ENCODE results near the gene LILRB4. TPM values are rescaled to one million over a fixed set of nuclear protein-coding genes. Genes with fewer than 3 reads are reported as not detected.

Gene LILRB4
- total and polyA plus RNA-seq, 2 of the 4 experiments (the other 2 are of a cell fraction): not detected

- dilution Hi-C loops (cut with HindIII; ENCODE audit: low sequenced_read_pairs, unreplicated experiment): no loop called here
Measured at GRCh38 chr19:54661846-54662481, 821 bp upstream of the LILRB4 start.

More at GRCh38 chr19:54661846-54662481, 821 bp upstream of the LILRB4 start:
- no peak overlapping the region for H3K4me2 ChIP-seq (ENCODE audit: low read depth, low read length)
- no peak for TF ChIP-seq FOS (IDR thresholded peaks at IDR 0.05; ENCODE audit: low read depth, low read length)
- no peak for TF ChIP-seq POLR2A (IDR thresholded peaks at IDR 0.05; ENCODE audit: low read depth, low read length)
- TF ChIP-seq BHLHE40 (IDR thresholded peaks at IDR 0.05; ENCODE audit: low read depth, low read length): no peak
- no peak for TF ChIP-seq CTCF (conservative IDR thresholded peaks at IDR 0.05; ENCODE audit: low read depth, low read length)
- no peak for TF ChIP-seq MAZ (IDR thresholded peaks at IDR 0.05; ENCODE audit: borderline replicate concordance, low read depth, low read length)
- no peak for TF ChIP-seq MAFK (IDR thresholded peaks at IDR 0.05; ENCODE audit: low read depth, low read length)
- TF ChIP-seq, protein P1, sequence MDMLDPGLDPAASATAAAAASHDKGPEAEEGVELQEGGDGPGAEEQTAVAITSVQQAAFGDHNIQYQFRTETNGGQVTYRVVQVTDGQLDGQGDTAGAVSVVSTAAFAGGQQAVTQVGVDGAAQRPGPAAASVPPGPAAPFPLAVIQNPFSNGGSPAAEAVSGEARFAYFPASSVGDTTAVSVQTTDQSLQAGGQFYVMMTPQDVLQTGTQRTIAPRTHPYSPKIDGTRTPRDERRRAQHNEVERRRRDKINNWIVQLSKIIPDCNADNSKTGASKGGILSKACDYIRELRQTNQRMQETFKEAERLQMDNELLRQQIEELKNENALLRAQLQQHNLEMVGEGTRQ (IDR thresholded peaks at IDR 0.05; ENCODE audit: low read depth, low read length): no peak
- TF ChIP-seq CEBPB (IDR thresholded peaks at IDR 0.05; ENCODE audit: low read depth, low read length): no peak
- no peak for TF ChIP-seq MXI1 (IDR thresholded peaks at IDR 0.05; ENCODE audit: borderline replicate concordance, low read depth, low read length)
- no peak for TF ChIP-seq CHD1 (IDR thresholded peaks at IDR 0.05; ENCODE audit: low read depth, low read length)
- no peak for TF ChIP-seq RFX5 (IDR thresholded peaks at IDR 0.05; ENCODE audit: low read depth, low read length)
- TF ChIP-seq ELK1 (IDR thresholded peaks at IDR 0.05; ENCODE audit: borderline replicate concordance, low read depth, low read length): no peak
- no peak for TF ChIP-seq NFE2L2 (IDR thresholded peaks at IDR 0.05; ENCODE audit: low read depth, low read length)
- TF ChIP-seq RCOR1 (IDR thresholded peaks at IDR 0.05; ENCODE audit: insufficient replicate concordance, low read length): no peak
- in situ Hi-C loops (cut with MboI; ENCODE audit: low sequenced_read_pairs): no loop called here
- H3K36me3 ChIP-seq (ENCODE audit: control insufficient read depth, insufficient read depth, low read length): no peaks in the 10 kb centered on the region
- H2BK5ac ChIP-seq (ENCODE audit: low read depth, low read length, poor library complexity, severe bottlenecking): no peak overlapping the region
- no peak overlapping the region for H2AK5ac ChIP-seq (ENCODE audit: low read depth, low read length)
- intact Hi-C loops (cut with micrococcal nuclease): no loop called here
- no peak overlapping the region for H3K4me3 ChIP-seq (ENCODE audit: insufficient read depth, low read depth, low read length)
- peaks cover 46% of the 10 kb centered on the region for H3K9me3 ChIP-seq (ENCODE audit: control insufficient read depth, insufficient read depth, low read length)
- H3K14ac ChIP-seq (replicated peaks; ENCODE audit: low read depth, low read length): no peak overlapping the region
- H2BK120ac ChIP-seq (ENCODE audit: low read depth, low read length): no peak overlapping the region
- no peak overlapping the region for H2AFZ ChIP-seq (replicated peaks; ENCODE audit: low read length, poor library complexity)
- no peaks in the 10 kb centered on the region for H3K4me1 ChIP-seq (ENCODE audit: control insufficient read depth, insufficient read depth, low read length)
- H4K5ac ChIP-seq (ENCODE audit: low read depth, low read length): no peak overlapping the region
- no peak overlapping the region for H2BK15ac ChIP-seq (ENCODE audit: low read depth, low read length)
- ATAC-seq (ENCODE audit: low read depth): no peak
- H4K20me1 ChIP-seq (ENCODE audit: insufficient read depth, low read length): no peaks in the 10 kb centered on the region
- 67% methylated on average over 6 of the region's 13 CpGs; no CpG with 5 or more reads in 1 of the 2 experiments for WGBS, 2 experiments (ENCODE audit: extremely low coverage in 2 of 2, insufficient read length in 1 of 2)
- no peak overlapping the region for H3K9ac ChIP-seq (ENCODE audit: low read depth, low read length)
- no peak overlapping the region for H2BK20ac ChIP-seq (ENCODE audit: low read depth, low read length)
- CTCF ChIA-PET: no interaction called here
- no peak for DNase-seq
- no peak overlapping the region for H3K23ac ChIP-seq (ENCODE audit: low read depth, low read length)
- no peaks in the 10 kb centered on the region for H3K79me1 ChIP-seq (ENCODE audit: low read depth in 1 of 2, low read length in 2 of 2)
- no peaks in the 10 kb centered on the region for H3K9me1 ChIP-seq (ENCODE audit: insufficient read depth, low read length)
- H2AK9ac ChIP-seq (replicated peaks; ENCODE audit: low read depth, low read length, poor library complexity): no peak overlapping the region
- BruUV-seq (replicated peaks): no TSS peak
- no peak overlapping the region for H4K8ac ChIP-seq (ENCODE audit: low read depth in 2 of 2, low read length in 2 of 2)
- H3K56ac ChIP-seq (ENCODE audit: extremely low read depth, insufficient read depth, low read length): no peak overlapping the region
- no peak overlapping the region for H3K18ac ChIP-seq (ENCODE audit: low read depth, low read length)
- H3K4ac ChIP-seq (ENCODE audit: low read depth, low read length): no peak overlapping the region
- no peaks in the 10 kb centered on the region for H3K27me3 ChIP-seq (ENCODE audit: control insufficient read depth, insufficient read depth, low read length)
- no peak overlapping the region for H4K91ac ChIP-seq (ENCODE audit: insufficient read depth, low read depth, low read length)
- POLR2A ChIA-PET (ENCODE audit: unreplicated experiment): no interaction called here
- no peak overlapping the region for H3K27ac ChIP-seq (ENCODE audit: insufficient read depth, low read length)

Data from IMR-90 (cell line).